OCI-LY1 (cell line): ENCODE data around the gene ALOX5.
A peak's percentile ranks its signal among the peaks of the same experiment; 100 is the strongest.

Experiments
- H2AFZ ChIP-seq: fragments of 200-600 bp; sonication (generic), shearing (Covaris generic); 2 replicates; pipeline ENCODE4 v1.6.0; 2014; ENCODE audit warnings: antibody characterized with exemption, mild to moderate bottlenecking, low read length
- H3F3A ChIP-seq: fragments of 200-600 bp; sonication (generic), shearing (Covaris generic); 2 replicates; pipeline ENCODE4 v1.6.0; 2014; ENCODE audit warnings: mild to moderate bottlenecking, antibody characterized with exemption, low read length, moderate library complexity; ENCODE audit not compliant: insufficient read depth
- H3K27ac ChIP-seq: fragments of 200-600 bp; sonication (generic); 2 replicates; pipeline ENCODE4 v1.5.1; 2014; ENCODE audit warnings: low read length, mixed run types, mild to moderate bottlenecking, low read depth; ENCODE audit not compliant: poor library complexity, severe bottlenecking
- H3K27me3 ChIP-seq: fragments of 200-600 bp; sonication (generic); 2 replicates; pipeline ENCODE4 v1.6.0; 2014; ENCODE audit warnings: antibody characterized with exemption, mild to moderate bottlenecking, low read length, moderate library complexity; ENCODE audit not compliant: insufficient read depth
- H3K36me3 ChIP-seq: fragments of 200-600 bp; sonication (generic); 2 replicates; pipeline ENCODE4 v1.6.1; 2014; ENCODE audit warnings: mild to moderate bottlenecking, antibody characterized with exemption, low read length, moderate library complexity, mixed read lengths; ENCODE audit not compliant: insufficient read depth
- H3K4me1 ChIP-seq: fragments of 200-600 bp; sonication (generic); 2 replicates; pipeline ENCODE4 v1.5.1; 2014; ENCODE audit warnings: mild to moderate bottlenecking, low read length, moderate library complexity; ENCODE audit not compliant: insufficient read depth, severe bottlenecking
- H3K4me2 ChIP-seq: fragments of 200-600 bp; sonication (generic), shearing (Covaris generic); 2 replicates; pipeline ENCODE4 v1.6.1; 2014; ENCODE audit warnings: low read length
- H3K4me3 ChIP-seq: fragments of 200-600 bp; sonication (generic); 2 replicates; pipeline ENCODE4 v1.5.1; 2014; ENCODE audit warnings: low read length, low read depth, mild to moderate bottlenecking, mixed read lengths; ENCODE audit not compliant: poor library complexity, severe bottlenecking
- H3K79me2 ChIP-seq: fragments of 200-600 bp; shearing (Covaris generic); 2 replicates; pipeline ENCODE4 v1.6.1; 2016; ENCODE audit warnings: mixed run types, low read length, mixed read lengths; ENCODE audit not compliant: insufficient read depth
- H3K9ac ChIP-seq: fragments of 200-600 bp; sonication (generic), shearing (Covaris generic); 2 replicates; pipeline ENCODE4 v1.6.1; 2014; ENCODE audit warnings: mild to moderate bottlenecking, low read length, mixed read lengths
- H3K9me2 ChIP-seq: fragments of 200-600 bp; sonication (generic), shearing (Covaris generic); 2 replicates; pipeline ENCODE4 v1.6.1; 2014; ENCODE audit warnings: low read depth, mild to moderate bottlenecking, low read length, mixed read lengths
- H3K9me3 ChIP-seq: fragments of 200-600 bp; shearing (Covaris generic); 2 replicates; pipeline ENCODE4 v1.6.1; 2014; ENCODE audit warnings: low read length, mixed read lengths
- H4K20me1 ChIP-seq: fragments of 200-600 bp; sonication (generic), shearing (Covaris generic); 2 replicates; pipeline ENCODE4 v1.6.0; 2016; ENCODE audit warnings: mild to moderate bottlenecking, low read length; ENCODE audit not compliant: insufficient read depth
- EZH2 ChIP-seq: fragments of 200-600 bp; sonication (generic), shearing (Covaris generic); IDR thresholded peaks from 2 replicates; pipeline ENCODE4 v1.8.0; 2017; ENCODE audit warnings: borderline replicate concordance, mixed run types, mild to moderate bottlenecking, antibody characterized with exemption, low read length, moderate library complexity, mixed read lengths
- TF ChIP-seq, protein P1 (sequence below): fragments of 200-600 bp; sonication (generic), shearing (Covaris generic); IDR thresholded peaks from 2 replicates; pipeline ENCODE4 v1.5.1; 2017; ENCODE audit warnings: mild to moderate bottlenecking, antibody characterized with exemption, low read length, moderate library complexity, mixed read lengths

The ALOX5 gene

DNA sequence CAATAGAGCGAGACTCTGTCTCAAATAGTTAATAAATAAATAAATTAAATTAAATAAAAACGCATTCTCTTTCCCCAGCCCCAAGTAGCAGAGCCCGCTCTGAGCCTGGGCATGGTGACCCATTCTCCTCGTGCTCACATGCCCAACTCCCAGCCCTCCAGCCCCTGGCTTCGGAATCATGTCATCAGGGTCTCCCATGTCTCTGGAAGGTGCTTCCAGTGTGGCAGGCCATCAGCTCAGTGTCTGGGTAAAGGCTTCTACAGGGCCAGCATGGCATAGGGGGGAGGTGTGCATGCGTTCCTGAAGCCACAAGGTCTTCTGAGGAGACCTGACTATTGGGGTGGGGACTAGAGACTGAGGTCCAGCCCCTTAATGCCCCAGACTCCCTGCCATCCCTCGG lies 72.8 kb downstream of the ALOX5 start:
- Histone ChIP-seq H3K27me3 (no peaks in the 10 kb centered on the region), H3K9me2 (no peaks in the 10 kb centered on the region), H3K4me1 (no peaks in the 10 kb centered on the region), H3K4me2 (no peak overlapping the region), H3K4me3 (no peak overlapping the region), H4K20me1 (no peaks in the 10 kb centered on the region), H3K79me2 (no peaks in the 10 kb centered on the region), H3K36me3 (peaks cover 38% of the 10 kb centered on the region), H3K9ac (no peak overlapping the region), H2AFZ (no peak overlapping the region), H3F3A (peaks cover 5% of the 10 kb centered on the region; the same call in 1 of the 2 replicates), H3K9me3 (no peaks in the 10 kb centered on the region), H3K27ac (peak overlapping the region; percentile 32)
- TF ChIP-seq, protein P1, sequence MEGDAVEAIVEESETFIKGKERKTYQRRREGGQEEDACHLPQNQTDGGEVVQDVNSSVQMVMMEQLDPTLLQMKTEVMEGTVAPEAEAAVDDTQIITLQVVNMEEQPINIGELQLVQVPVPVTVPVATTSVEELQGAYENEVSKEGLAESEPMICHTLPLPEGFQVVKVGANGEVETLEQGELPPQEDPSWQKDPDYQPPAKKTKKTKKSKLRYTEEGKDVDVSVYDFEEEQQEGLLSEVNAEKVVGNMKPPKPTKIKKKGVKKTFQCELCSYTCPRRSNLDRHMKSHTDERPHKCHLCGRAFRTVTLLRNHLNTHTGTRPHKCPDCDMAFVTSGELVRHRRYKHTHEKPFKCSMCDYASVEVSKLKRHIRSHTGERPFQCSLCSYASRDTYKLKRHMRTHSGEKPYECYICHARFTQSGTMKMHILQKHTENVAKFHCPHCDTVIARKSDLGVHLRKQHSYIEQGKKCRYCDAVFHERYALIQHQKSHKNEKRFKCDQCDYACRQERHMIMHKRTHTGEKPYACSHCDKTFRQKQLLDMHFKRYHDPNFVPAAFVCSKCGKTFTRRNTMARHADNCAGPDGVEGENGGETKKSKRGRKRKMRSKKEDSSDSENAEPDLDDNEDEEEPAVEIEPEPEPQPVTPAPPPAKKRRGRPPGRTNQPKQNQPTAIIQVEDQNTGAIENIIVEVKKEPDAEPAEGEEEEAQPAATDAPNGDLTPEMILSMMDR: no peak
- TF ChIP-seq EZH2: no peak

GRCh38 chr10:45447416-45447815 lies 73.4 kb downstream of the ALOX5 start:
- H3K4me1 ChIP-seq: no peaks in the 10 kb centered on the region
- peak overlapping the region; percentile 32 for H3K27ac ChIP-seq
- H3K27me3 ChIP-seq: no peaks in the 10 kb centered on the region
- no peak overlapping the region for H3K9ac ChIP-seq
- H3K36me3 ChIP-seq: peaks cover 32% of the 10 kb centered on the region
- H3F3A ChIP-seq: peaks cover 5% of the 10 kb centered on the region; the same call in 1 of the 2 replicates
- TF ChIP-seq EZH2: no peak
- TF ChIP-seq, protein P1: no peak
- no peaks in the 10 kb centered on the region for H3K9me2 ChIP-seq
- no peak overlapping the region for H2AFZ ChIP-seq
- H4K20me1 ChIP-seq: no peaks in the 10 kb centered on the region
- H3K4me3 ChIP-seq: no peak overlapping the region
- H3K9me3 ChIP-seq: no peaks in the 10 kb centered on the region
- no peaks in the 10 kb centered on the region for H3K79me2 ChIP-seq
- H3K4me2 ChIP-seq: no peak overlapping the region

GRCh38 chr10:45450866-45451265 lies 76.8 kb downstream of the ALOX5 start:
- H3K36me3 ChIP-seq: peaks cover 3% of the 10 kb centered on the region; the same call in 1 of the 2 replicates
- no peaks in the 10 kb centered on the region for H4K20me1 ChIP-seq
- H3K79me2 ChIP-seq: no peaks in the 10 kb centered on the region
- H3K9me2 ChIP-seq: no peaks in the 10 kb centered on the region
- no peaks in the 10 kb centered on the region for H3K27me3 ChIP-seq
- no peaks in the 10 kb centered on the region for H3K9me3 ChIP-seq
- no peak overlapping the region for H3K4me2 ChIP-seq
- H3F3A ChIP-seq: peaks cover 5% of the 10 kb centered on the region; the same call in 1 of the 2 replicates
- TF ChIP-seq, protein P1: no peak
- no peak for TF ChIP-seq EZH2
- peaks cover 31% of the 10 kb centered on the region for H3K4me1 ChIP-seq
- H3K27ac ChIP-seq: no peak overlapping the region
- no peak overlapping the region for H3K9ac ChIP-seq
- H2AFZ ChIP-seq: no peak overlapping the region
- H3K4me3 ChIP-seq: no peak overlapping the region
